Cerebellar cortex (tissue), 1 donor: ENCODE results near the gene ST6GALNAC1.

ENCODE experiments used
- DNase-seq: peaks from one replicate; pipeline ENCODE4 v3.0.0-alpha.2; 2015; ENCODE audit warnings: low spot score

Gene ST6GALNAC1

GRCh38 chr17:76576189-76576588 lies 67.4 kb downstream of the ST6GALNAC1 start:
- DNase-seq: no peak

GRCh38 chr17:76575570-76575969 lies 68.0 kb downstream of the ST6GALNAC1 start:
- no peak for DNase-seq
